HEK293T (cell line): ENCODE data around the gene GPC1.

Experiments used
- BHLHE40 ChIP-seq: fragments of 450-650 bp; IDR thresholded peaks from 2 replicates; pipeline ENCODE4 v1.6.1; 2016; ENCODE audit warnings: mild to moderate bottlenecking, moderate library complexity, borderline replicate concordance
- ELF4 ChIP-seq: fragments of 450-650 bp; IDR thresholded peaks from 2 replicates; pipeline ENCODE4 v1.6.1; 2017; ENCODE audit warnings: antibody characterized with exemption
- FOXK2 ChIP-seq: fragments of 450-650 bp; IDR thresholded peaks from 2 replicates; pipeline ENCODE4 v1.6.1; 2016; ENCODE audit warnings: mild to moderate bottlenecking
- HDGF ChIP-seq: fragments of 450-650 bp; IDR thresholded peaks from 2 replicates; pipeline ENCODE4 v1.6.1; 2017; ENCODE audit warnings: antibody characterized with exemption, borderline replicate concordance
- LEF1 ChIP-seq: fragments of 450-650 bp; IDR thresholded peaks from 2 replicates; pipeline ENCODE4 v1.6.1; 2017; ENCODE audit warnings: mild to moderate bottlenecking, borderline replicate concordance
- SP1 ChIP-seq: fragments of 450-650 bp; IDR thresholded peaks from 2 replicates; pipeline ENCODE4 v1.6.1; 2017
- TF ChIP-seq, protein P1 (sequence below): fragments of 450-650 bp; IDR thresholded peaks from 2 replicates; pipeline ENCODE4 v1.6.1; 2016

DNA sequence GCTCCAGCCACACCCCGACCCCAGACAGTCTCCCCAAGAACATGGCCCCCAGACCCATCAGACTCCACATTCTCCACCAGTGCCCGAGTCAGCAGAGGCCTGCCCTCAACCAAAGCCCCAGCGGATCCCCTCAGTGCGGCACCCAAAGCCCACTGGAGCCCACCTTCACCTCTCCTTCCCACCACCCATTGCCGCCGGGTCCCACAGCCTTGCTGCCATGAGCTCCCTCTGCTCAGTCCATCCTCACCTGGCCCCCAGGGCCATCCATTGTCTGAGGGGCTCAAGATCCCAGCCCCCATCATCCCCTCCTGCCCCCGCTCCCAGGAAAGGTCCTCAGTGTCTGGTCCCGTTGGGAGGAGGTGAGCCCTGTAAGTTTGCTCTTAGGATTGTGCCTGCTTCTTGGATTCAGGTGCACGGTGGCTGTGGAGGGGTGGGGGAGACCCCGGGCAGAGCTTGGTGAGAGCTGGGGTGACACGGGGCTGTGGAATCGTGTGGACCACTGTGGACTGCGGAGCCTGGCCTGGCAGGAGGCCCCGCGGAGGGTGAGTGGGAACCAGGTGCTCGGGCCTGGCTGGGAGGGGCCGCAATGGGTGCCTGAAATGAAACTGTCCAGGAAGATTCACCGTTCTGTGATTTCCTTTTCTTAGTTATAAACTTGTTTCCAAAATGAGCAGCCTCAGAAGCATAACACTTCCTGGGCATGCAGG is 32.7 kb upstream of the GPC1 start:
- no peak for TF ChIP-seq SP1
- no peak for TF ChIP-seq ELF4
- TF ChIP-seq, protein P1, sequence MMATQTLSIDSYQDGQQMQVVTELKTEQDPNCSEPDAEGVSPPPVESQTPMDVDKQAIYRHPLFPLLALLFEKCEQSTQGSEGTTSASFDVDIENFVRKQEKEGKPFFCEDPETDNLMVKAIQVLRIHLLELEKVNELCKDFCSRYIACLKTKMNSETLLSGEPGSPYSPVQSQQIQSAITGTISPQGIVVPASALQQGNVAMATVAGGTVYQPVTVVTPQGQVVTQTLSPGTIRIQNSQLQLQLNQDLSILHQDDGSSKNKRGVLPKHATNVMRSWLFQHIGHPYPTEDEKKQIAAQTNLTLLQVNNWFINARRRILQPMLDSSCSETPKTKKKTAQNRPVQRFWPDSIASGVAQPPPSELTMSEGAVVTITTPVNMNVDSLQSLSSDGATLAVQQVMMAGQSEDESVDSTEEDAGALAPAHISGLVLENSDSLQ, result no peak
- no peak for TF ChIP-seq FOXK2
- TF ChIP-seq LEF1, result no peak
- no peak for TF ChIP-seq HDGF
- no peak for TF ChIP-seq BHLHE40
